SU-DHL-6 (cell line): Measurements from ENCODE around the gene SPSB3.

Experiments
- H2AFZ ChIP-seq: fragments of 200-600 bp; sonication (generic); 2 replicates; pipeline ENCODE4 v1.6.1; 2014; ENCODE audit warnings: low read depth, mild to moderate bottlenecking, moderate library complexity, mixed read lengths, antibody characterized with exemption, low read length; ENCODE audit not compliant: severe bottlenecking
- H3F3A ChIP-seq: fragments of 200-600 bp; shearing (Covaris generic); 2 replicates; pipeline ENCODE4 v1.6.0; 2016; ENCODE audit warnings: antibody characterized with exemption, mild to moderate bottlenecking; ENCODE audit not compliant: insufficient read depth
- H3K27ac ChIP-seq: fragments of 200-600 bp; sonication (generic); 2 replicates; pipeline ENCODE4 v1.5.1; 2016; ENCODE audit warnings: low read depth, mild to moderate bottlenecking, low read length, moderate library complexity, mixed read lengths
- H3K27me3 ChIP-seq: fragments of 200-600 bp; sonication (generic), shearing (Covaris generic); 2 replicates; pipeline ENCODE4 v1.6.0; 2014; ENCODE audit warnings: mild to moderate bottlenecking, low read length
- H3K36me3 ChIP-seq: fragments of 200-600 bp; sonication (generic); 2 replicates; pipeline ENCODE4 v1.6.1; 2014; ENCODE audit warnings: mild to moderate bottlenecking, low read length, mixed read lengths
- H3K4me2 ChIP-seq: fragments of 300-600, 200-600 bp; shearing (Covaris generic), sonication (generic); 2 replicates; pipeline ENCODE4 v1.6.0; 2014; ENCODE audit warnings: low read length, low read depth, mild to moderate bottlenecking; ENCODE audit not compliant: poor library complexity, severe bottlenecking
- H3K4me3 ChIP-seq: fragments of 200-600 bp; sonication (generic); 2 replicates; pipeline ENCODE4 v1.5.1; 2014; ENCODE audit warnings: antibody characterized with exemption, low read length, mild to moderate bottlenecking, mixed read lengths; ENCODE audit not compliant: insufficient read depth, poor library complexity, severe bottlenecking
- H3K79me2 ChIP-seq: fragments of 200-600 bp; sonication (generic); 2 replicates; pipeline ENCODE4 v1.6.1; 2014; ENCODE audit warnings: mild to moderate bottlenecking, low read length, moderate library complexity; ENCODE audit not compliant: insufficient read depth
- H3K9ac ChIP-seq: fragments of 200-600 bp; sonication (generic); 2 replicates; pipeline ENCODE4 v1.7.0; 2014; ENCODE audit warnings: mild to moderate bottlenecking, low read length
- H3K9me2 ChIP-seq: fragments of 200-600 bp; sonication (generic); replicated peaks from 2 replicates; pipeline ENCODE4 v1.6.1; 2014; ENCODE audit warnings: low read length; ENCODE audit not compliant: insufficient read depth
- H3K9me3 ChIP-seq: fragments of 200-600 bp; sonication (generic); 2 replicates; pipeline ENCODE4 v1.6.1; 2014; ENCODE audit warnings: low read length, mixed read lengths; ENCODE audit not compliant: insufficient read depth
- H4K20me1 ChIP-seq: fragments of 200-600 bp; sonication (generic); 2 replicates; pipeline ENCODE4 v1.6.1; 2014; ENCODE audit warnings: low read depth, mild to moderate bottlenecking, antibody characterized with exemption, low read length, moderate library complexity, mixed read lengths
- CTCF ChIP-seq: fragments of 200-600 bp; sonication (generic); IDR thresholded peaks from one replicate; pipeline ENCODE4 v1.5.1; 2017; ENCODE audit warnings: antibody characterized with exemption, mild to moderate bottlenecking, low read length, moderate library complexity; ENCODE audit not compliant: insufficient read depth, poor library complexity, severe bottlenecking
- EZH2phosphoT487 ChIP-seq: fragments of 200-600 bp; sonication (generic), shearing (Covaris generic); conservative IDR thresholded peaks from 2 replicates; pipeline ENCODE4 v1.6.1; 2018; ENCODE audit warnings: mild to moderate bottlenecking, antibody characterized with exemption, low read length, moderate library complexity, mixed read lengths

Gene SPSB3

GRCh38 chr16:1761751-1762150 is 20.6 kb downstream of the SPSB3 start:
- Histone ChIP-seq H3F3A (no peaks in the 10 kb centered on the region), H3K4me2 (no peak overlapping the region)

GRCh38 chr16:1760911-1761310 is 21.5 kb downstream of the SPSB3 start:
- Histone ChIP-seq H3K4me2 (no peak overlapping the region), H3K4me3 (no peak overlapping the region), H3K9me2 (no peaks in the 10 kb centered on the region), H3F3A (no peaks in the 10 kb centered on the region), H3K9me3 (no peaks in the 10 kb centered on the region), H4K20me1 (no peaks in the 10 kb centered on the region), H3K36me3 (no peaks in the 10 kb centered on the region), H3K27ac (no peak overlapping the region), H3K9ac (no peak overlapping the region), H3K27me3 (no peaks in the 10 kb centered on the region), H2AFZ (no peak overlapping the region), H3K79me2 (no peaks in the 10 kb centered on the region)
- no peak for TF ChIP-seq EZH2phosphoT487
- no peak for TF ChIP-seq CTCF

More at GRCh38 chr16:1761751-1762150, 20.6 kb downstream of the SPSB3 start:
- no peak overlapping the region for H3K4me3 ChIP-seq
- no peak overlapping the region for H2AFZ ChIP-seq
- H3K27me3 ChIP-seq: no peaks in the 10 kb centered on the region
- H3K36me3 ChIP-seq: no peaks in the 10 kb centered on the region
- no peaks in the 10 kb centered on the region for H4K20me1 ChIP-seq
- H3K79me2 ChIP-seq: no peaks in the 10 kb centered on the region
- no peak overlapping the region for H3K9ac ChIP-seq
- H3K9me3 ChIP-seq: no peaks in the 10 kb centered on the region
- TF ChIP-seq CTCF (no peak), EZH2phosphoT487 (no peak)
- no peaks in the 10 kb centered on the region for H3K9me2 ChIP-seq
- no peak overlapping the region for H3K27ac ChIP-seq

GRCh38 chr16:1759511-1759910 is 22.9 kb downstream of the SPSB3 start:
- Histone ChIP-seq H3K9me2 (no peaks in the 10 kb centered on the region), H3K9me3 (no peaks in the 10 kb centered on the region), H3K36me3 (no peaks in the 10 kb centered on the region), H2AFZ (no peak overlapping the region), H3K27ac (no peak overlapping the region), H3K27me3 (no peaks in the 10 kb centered on the region), H3K4me2 (no peak overlapping the region), H4K20me1 (no peaks in the 10 kb centered on the region), H3K4me3 (no peak overlapping the region), H3K9ac (no peak overlapping the region), H3K79me2 (no peaks in the 10 kb centered on the region), H3F3A (no peaks in the 10 kb centered on the region)
- TF ChIP-seq CTCF (no peak), EZH2phosphoT487 (no peak)

GRCh38 chr16:1758923-1759322 is 23.4 kb downstream of the SPSB3 start:
- Histone ChIP-seq H3K9ac (no peak overlapping the region), H3K4me2 (no peak overlapping the region), H3K9me2 (no peaks in the 10 kb centered on the region), H3K36me3 (no peaks in the 10 kb centered on the region), H3K27ac (no peak overlapping the region), H3F3A (no peaks in the 10 kb centered on the region), H3K79me2 (no peaks in the 10 kb centered on the region), H4K20me1 (no peaks in the 10 kb centered on the region), H2AFZ (no peak overlapping the region), H3K9me3 (no peaks in the 10 kb centered on the region), H3K27me3 (no peaks in the 10 kb centered on the region), H3K4me3 (no peak overlapping the region)
- no peak for TF ChIP-seq CTCF
- TF ChIP-seq EZH2phosphoT487: no peak
